Neural cell (in vitro differentiated cells): Measurements from ENCODE around the gene LATS2. TPM values are rescaled to one million over a fixed set of nuclear protein-coding genes. Genes with fewer than 3 reads are reported as not detected.

Source experiments
- H2AFZ ChIP-seq: fragments of 200-600, 300-800 bp; sonication (generic), shearing (Covaris generic); 2 replicates; pipeline ENCODE4 v1.6.0; 2014; ENCODE audit warnings: low read depth, mild to moderate bottlenecking, antibody characterized with exemption, low read length, moderate library complexity
- H3F3A ChIP-seq: fragments of 200-600 bp; shearing (Covaris generic); 2 replicates; pipeline ENCODE4 v1.6.1; 2016; ENCODE audit warnings: mild to moderate bottlenecking, moderate library complexity, mixed read lengths, antibody characterized with exemption, low read length; ENCODE audit not compliant: insufficient read depth, poor library complexity, severe bottlenecking
- H3K27ac ChIP-seq: fragments of 200-600, 300-800 bp; sonication (generic), shearing (Covaris generic); 2 replicates; pipeline ENCODE4 v1.5.1; 2014; ENCODE audit warnings: mild to moderate bottlenecking, low read length, moderate library complexity
- H3K27me3 ChIP-seq: fragments of 300-800, 200-600 bp; sonication (generic), shearing (Covaris generic); 2 replicates; pipeline ENCODE4 v1.6.0; 2014; ENCODE audit warnings: mild to moderate bottlenecking, low read depth, low read length, moderate library complexity; ENCODE audit not compliant: insufficient read depth
- H3K36me3 ChIP-seq: fragments of 300-800, 200-600 bp; sonication (generic), shearing (Covaris generic); 2 replicates; pipeline ENCODE4 v1.5.1; 2014; ENCODE audit warnings: mild to moderate bottlenecking, antibody characterized with exemption, low read length, moderate library complexity; ENCODE audit not compliant: insufficient read depth
- H3K4me2 ChIP-seq: fragments of 300-800, 200-600 bp; sonication (generic), shearing (Covaris generic); 2 replicates; pipeline ENCODE4 v1.6.0; 2014; ENCODE audit warnings: mild to moderate bottlenecking, low read length
- H3K4me3 ChIP-seq: fragments of 300-800, 200-600 bp; sonication (generic), shearing (Covaris generic); 2 replicates; pipeline ENCODE4 v1.5.1; 2014; ENCODE audit warnings: mild to moderate bottlenecking, low read length, moderate library complexity
- H3K79me2 ChIP-seq: fragments of 200-600 bp; shearing (Covaris generic); replicated peaks from 2 replicates; pipeline ENCODE4 v1.6.0; 2014; ENCODE audit warnings: mild to moderate bottlenecking, low read length, moderate library complexity; ENCODE audit not compliant: insufficient read depth
- H3K9ac ChIP-seq: fragments of 300-800, 200-600 bp; sonication (generic), shearing (Covaris generic); 2 replicates; pipeline ENCODE4 v1.6.1; 2016; ENCODE audit warnings: mild to moderate bottlenecking, low read length, mixed read lengths
- H3K9me2 ChIP-seq: fragments of 200-600 bp; shearing (Covaris generic); 2 replicates; pipeline ENCODE4 v1.6.1; 2016; ENCODE audit warnings: mild to moderate bottlenecking, low read length, mixed read lengths; ENCODE audit not compliant: insufficient read depth
- H3K9me3 ChIP-seq: fragments of 200-600, 300-800 bp; sonication (generic), shearing (Covaris generic); 2 replicates; pipeline ENCODE4 v1.6.1; 2016; ENCODE audit warnings: mild to moderate bottlenecking, mixed run types, low read length, moderate library complexity, mixed read lengths
- H4K20me1 ChIP-seq: fragments of 200-600 bp; shearing (Covaris generic); 2 replicates; pipeline ENCODE4 v1.6.1; 2016; ENCODE audit warnings: mild to moderate bottlenecking, mixed run types; ENCODE audit not compliant: insufficient read depth
- EP300 ChIP-seq: fragments of 450-650 bp; conservative IDR thresholded peaks from 2 replicates; pipeline ENCODE4 v1.6.1; 2014; ENCODE audit warnings: antibody characterized with exemption, mild to moderate bottlenecking, moderate library complexity; ENCODE audit not compliant: poor library complexity, severe bottlenecking
- EZH2 ChIP-seq: fragments of 200-600, 300-800 bp; shearing (Covaris generic), sonication (generic); IDR thresholded peaks from 2 replicates; pipeline ENCODE4 v1.6.1; 2014; ENCODE audit warnings: antibody characterized with exemption, low read length, borderline replicate concordance, mild to moderate bottlenecking; ENCODE audit not compliant: insufficient read depth, poor library complexity, severe bottlenecking
- MXI1 ChIP-seq: fragments of 450-650 bp; conservative IDR thresholded peaks from 2 replicates; pipeline ENCODE4 v1.6.1; 2014; ENCODE audit warnings: antibody characterized with exemption, mild to moderate bottlenecking; ENCODE audit not compliant: poor library complexity, severe bottlenecking
- POLR2AphosphoS5 ChIP-seq: IDR thresholded peaks from 2 replicates; pipeline ENCODE4 v1.6.1; 2012
- RAD21 ChIP-seq: fragments of 450-650 bp; conservative IDR thresholded peaks from 2 replicates; pipeline ENCODE4 v1.6.1; 2014; ENCODE audit warnings: antibody characterized with exemption, mild to moderate bottlenecking, moderate library complexity
- REST ChIP-seq: IDR thresholded peaks from 2 replicates; pipeline ENCODE4 v1.6.1; 2012; ENCODE audit warnings: borderline replicate concordance
- SMC3 ChIP-seq: fragments of 450-650 bp; conservative IDR thresholded peaks from 2 replicates; pipeline ENCODE4 v1.6.1; 2014; ENCODE audit warnings: antibody characterized with exemption, mild to moderate bottlenecking, moderate library complexity; ENCODE audit not compliant: poor library complexity
- TAF1 ChIP-seq: IDR thresholded peaks from 2 replicates; pipeline ENCODE4 v1.6.1; 2012; ENCODE audit warnings: low read depth
- polyA plus RNA-seq: library from polyadenylated mRNA; depleted of rRNA; stranded (reverse); fragments of >200 nt; gene quantifications from 2 replicates; pipeline ENCODE4 v1.2.3, GENCODE V29; 2014
- TF ChIP-seq, protein P1 (sequence below): fragments of 450-650 bp; IDR thresholded peaks from 2 replicates; pipeline ENCODE4 v1.5.1; 2014; ENCODE audit warnings: antibody characterized with exemption, mild to moderate bottlenecking, moderate library complexity; ENCODE audit not compliant: poor library complexity, severe bottlenecking

Gene LATS2
- polyA plus RNA-seq, 1 donor from 2014 or later: 2.6 TPM

DNA sequence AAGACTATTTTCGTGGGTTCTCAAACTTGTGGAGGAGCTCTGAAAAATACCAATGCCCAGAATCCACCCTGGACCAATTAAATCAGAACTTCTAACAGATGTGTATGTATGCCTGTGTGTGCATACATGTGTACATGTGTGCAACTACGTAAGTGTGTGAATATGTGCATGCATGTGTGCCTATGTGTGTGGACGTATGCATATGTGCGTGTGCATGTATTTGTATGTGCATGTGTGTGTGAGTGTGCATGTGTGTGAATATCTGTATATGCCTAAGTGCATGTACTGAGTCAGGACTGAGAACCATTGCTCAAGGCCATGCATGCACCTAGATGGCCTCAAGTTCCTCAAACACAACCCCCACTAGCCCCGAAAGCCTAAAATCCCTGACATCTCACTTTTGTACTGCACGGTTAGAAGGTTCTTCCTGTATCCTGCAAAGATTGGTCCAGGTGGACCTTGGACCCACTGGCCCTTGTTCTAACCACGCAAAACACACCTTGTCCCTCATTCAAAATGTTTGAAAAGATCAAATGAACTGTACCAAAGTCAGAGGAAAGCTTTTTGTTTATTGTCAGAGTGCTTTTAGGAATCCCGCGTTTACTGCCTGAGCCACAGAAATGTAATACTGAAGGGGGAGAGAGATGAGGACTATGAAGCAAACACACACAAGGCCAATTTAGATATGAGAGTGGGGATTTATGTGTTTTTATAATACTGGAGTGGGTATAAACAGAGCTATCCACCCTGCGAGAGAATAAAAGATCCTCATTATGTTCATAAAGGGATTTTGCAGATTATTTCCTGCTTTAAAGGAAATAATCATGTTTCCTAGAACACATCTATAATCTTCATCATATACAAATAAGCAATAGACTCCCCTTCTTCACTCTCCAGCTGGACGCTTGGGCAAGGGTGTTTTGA, 39.1 kb downstream of the LATS2 start:
- no peaks in the 10 kb centered on the region for H4K20me1 ChIP-seq
- no peak overlapping the region for H3K9ac ChIP-seq
- H3F3A ChIP-seq: no peaks in the 10 kb centered on the region
- H3K4me3 ChIP-seq: no peak overlapping the region
- H3K36me3 ChIP-seq: no peaks in the 10 kb centered on the region
- no peaks in the 10 kb centered on the region for H3K9me3 ChIP-seq
- H3K27me3 ChIP-seq: no peaks in the 10 kb centered on the region
- H3K27ac ChIP-seq: no peak overlapping the region
- H3K79me2 ChIP-seq: no peaks in the 10 kb centered on the region
- H3K4me2 ChIP-seq: no peak overlapping the region
- TF ChIP-seq SMC3: no peak
- no peak for TF ChIP-seq EZH2
- TF ChIP-seq RAD21: no peak
- TF ChIP-seq MXI1: no peak
- TF ChIP-seq REST: no peak
- no peak for TF ChIP-seq POLR2AphosphoS5
- TF ChIP-seq, protein P1, sequence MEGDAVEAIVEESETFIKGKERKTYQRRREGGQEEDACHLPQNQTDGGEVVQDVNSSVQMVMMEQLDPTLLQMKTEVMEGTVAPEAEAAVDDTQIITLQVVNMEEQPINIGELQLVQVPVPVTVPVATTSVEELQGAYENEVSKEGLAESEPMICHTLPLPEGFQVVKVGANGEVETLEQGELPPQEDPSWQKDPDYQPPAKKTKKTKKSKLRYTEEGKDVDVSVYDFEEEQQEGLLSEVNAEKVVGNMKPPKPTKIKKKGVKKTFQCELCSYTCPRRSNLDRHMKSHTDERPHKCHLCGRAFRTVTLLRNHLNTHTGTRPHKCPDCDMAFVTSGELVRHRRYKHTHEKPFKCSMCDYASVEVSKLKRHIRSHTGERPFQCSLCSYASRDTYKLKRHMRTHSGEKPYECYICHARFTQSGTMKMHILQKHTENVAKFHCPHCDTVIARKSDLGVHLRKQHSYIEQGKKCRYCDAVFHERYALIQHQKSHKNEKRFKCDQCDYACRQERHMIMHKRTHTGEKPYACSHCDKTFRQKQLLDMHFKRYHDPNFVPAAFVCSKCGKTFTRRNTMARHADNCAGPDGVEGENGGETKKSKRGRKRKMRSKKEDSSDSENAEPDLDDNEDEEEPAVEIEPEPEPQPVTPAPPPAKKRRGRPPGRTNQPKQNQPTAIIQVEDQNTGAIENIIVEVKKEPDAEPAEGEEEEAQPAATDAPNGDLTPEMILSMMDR: no peak
- TF ChIP-seq TAF1: no peak
- no peak for TF ChIP-seq EP300
- H2AFZ ChIP-seq: no peak overlapping the region
- H3K9me2 ChIP-seq: no peaks in the 10 kb centered on the region

DNA sequence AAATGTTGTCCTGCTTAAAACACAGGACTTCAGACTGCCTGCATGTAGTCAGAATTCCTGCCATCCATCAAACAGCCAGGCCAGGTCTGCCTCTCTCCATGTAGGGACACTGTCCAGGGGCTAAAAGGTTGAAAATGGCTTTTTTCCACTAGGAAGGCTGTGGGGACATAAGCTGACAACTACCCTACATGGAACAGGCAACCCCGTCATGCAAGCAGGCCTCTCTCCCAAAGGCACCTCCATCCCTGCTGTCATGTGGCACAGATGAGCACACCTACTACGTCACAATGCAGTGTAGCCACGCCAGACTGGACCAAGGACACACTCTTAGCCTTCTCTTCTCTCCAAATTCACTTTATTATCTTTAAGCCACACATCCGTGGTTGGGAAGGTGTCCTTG, 40.8 kb downstream of the LATS2 start:
- H3K9me3 ChIP-seq: no peaks in the 10 kb centered on the region
- H3K36me3 ChIP-seq: no peaks in the 10 kb centered on the region
- H3K27me3 ChIP-seq: no peaks in the 10 kb centered on the region
- H3K9me2 ChIP-seq: no peaks in the 10 kb centered on the region
- H2AFZ ChIP-seq: no peak overlapping the region
- H3K27ac ChIP-seq: no peak overlapping the region
- TF ChIP-seq POLR2AphosphoS5 (no peak), REST (no peak), EZH2 (no peak), MXI1 (no peak), EP300 (no peak), RAD21 (no peak), TAF1 (no peak), SMC3 (no peak)
- TF ChIP-seq, protein P1: no peak
- H3F3A ChIP-seq: no peaks in the 10 kb centered on the region
- H3K9ac ChIP-seq: no peak overlapping the region
- H3K4me2 ChIP-seq: no peak overlapping the region
- no peaks in the 10 kb centered on the region for H4K20me1 ChIP-seq
- H3K79me2 ChIP-seq: no peaks in the 10 kb centered on the region
- H3K4me3 ChIP-seq: no peak overlapping the region
